ENCODE data around the gene ETS1.

DNA sequence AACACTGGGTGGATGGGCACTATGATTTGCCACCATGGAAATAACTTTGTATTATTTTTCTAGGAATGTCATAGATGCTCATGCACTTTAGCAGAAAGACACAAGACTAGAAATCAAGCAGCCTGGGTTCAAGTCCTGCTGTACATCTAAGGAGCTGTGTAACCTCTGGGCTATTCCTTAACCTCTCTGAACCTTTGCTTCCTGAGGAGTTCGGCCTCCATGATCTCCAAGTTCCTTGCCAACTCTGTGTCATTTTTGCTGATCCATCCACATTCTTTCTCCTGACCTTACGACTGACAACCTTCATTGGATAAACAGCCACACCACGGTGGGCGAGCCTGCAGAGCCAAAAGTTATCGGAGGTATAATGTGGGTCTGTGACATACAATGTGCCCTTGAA, 24.1 kb downstream of the ETS1 start:
- no peak for TF ChIP-seq POLR2A (IDR thresholded peaks at IDR 0.05; ENCODE audit: extremely low read depth, insufficient read length)
- TF ChIP-seq, protein P1, sequence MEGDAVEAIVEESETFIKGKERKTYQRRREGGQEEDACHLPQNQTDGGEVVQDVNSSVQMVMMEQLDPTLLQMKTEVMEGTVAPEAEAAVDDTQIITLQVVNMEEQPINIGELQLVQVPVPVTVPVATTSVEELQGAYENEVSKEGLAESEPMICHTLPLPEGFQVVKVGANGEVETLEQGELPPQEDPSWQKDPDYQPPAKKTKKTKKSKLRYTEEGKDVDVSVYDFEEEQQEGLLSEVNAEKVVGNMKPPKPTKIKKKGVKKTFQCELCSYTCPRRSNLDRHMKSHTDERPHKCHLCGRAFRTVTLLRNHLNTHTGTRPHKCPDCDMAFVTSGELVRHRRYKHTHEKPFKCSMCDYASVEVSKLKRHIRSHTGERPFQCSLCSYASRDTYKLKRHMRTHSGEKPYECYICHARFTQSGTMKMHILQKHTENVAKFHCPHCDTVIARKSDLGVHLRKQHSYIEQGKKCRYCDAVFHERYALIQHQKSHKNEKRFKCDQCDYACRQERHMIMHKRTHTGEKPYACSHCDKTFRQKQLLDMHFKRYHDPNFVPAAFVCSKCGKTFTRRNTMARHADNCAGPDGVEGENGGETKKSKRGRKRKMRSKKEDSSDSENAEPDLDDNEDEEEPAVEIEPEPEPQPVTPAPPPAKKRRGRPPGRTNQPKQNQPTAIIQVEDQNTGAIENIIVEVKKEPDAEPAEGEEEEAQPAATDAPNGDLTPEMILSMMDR (IDR thresholded peaks at IDR 0.05; ENCODE audit: low read depth, low read length), result no peak
